ENCODE measurements around the gene ZCCHC9. TPM values are rescaled to one million over a fixed set of nuclear protein-coding genes. Genes with fewer than 3 reads are reported as not detected.

Gene ZCCHC9
- total RNA-seq, 2 experiments from 2014 or later, result 19.2 to 27.4 TPM

DNA sequence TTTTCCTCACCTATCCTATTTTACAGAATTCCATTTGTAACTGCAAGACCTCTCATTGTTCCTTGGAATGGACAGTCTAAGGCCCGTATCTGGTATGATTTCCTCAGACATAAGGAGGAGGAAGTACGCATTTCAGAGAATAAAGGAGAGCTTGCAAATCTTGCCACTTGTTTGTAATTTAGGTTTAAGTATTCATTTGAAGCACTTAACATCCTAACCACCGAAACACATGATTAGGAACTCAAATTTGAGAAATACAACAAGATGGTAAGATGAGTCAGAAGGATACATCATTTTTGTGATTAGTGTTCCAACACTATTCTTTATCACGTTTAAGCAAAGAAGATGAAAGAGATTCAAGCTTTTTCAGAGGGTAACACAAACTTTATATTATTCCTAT, 3.9 kb upstream of the ZCCHC9 start:
- Histone ChIP-seq H4K20me1 (ENCODE audit: insufficient read depth, low read length) (no peaks in the 10 kb centered on the region), H3K9me3 (ENCODE audit: low read length) (peaks cover 21% of the 10 kb centered on the region), H2AFZ (ENCODE audit: low read length) (no peak overlapping the region), H3K4me3 (ENCODE audit: low read depth, low read length, poor library complexity, severe bottlenecking) (no peak overlapping the region), H3K79me2 (ENCODE audit: insufficient read depth, low read depth, low read length) (peaks cover 16% of the 10 kb centered on the region; the same call in 1 of the 2 replicates), H3K4me1 (ENCODE audit: insufficient read depth, low read length, poor library complexity, severe bottlenecking) (peaks cover 20% of the 10 kb centered on the region), H3K4me2 (ENCODE audit: low read length) (no peak overlapping the region), H3K36me3 (ENCODE audit: insufficient read depth, low read length) (peaks cover 21% of the 10 kb centered on the region), H3K9me2 (ENCODE audit: insufficient read depth, low read length) (no peaks in the 10 kb centered on the region), H3K27ac (ENCODE audit: low read depth, low read length, poor library complexity, severe bottlenecking) (no peak overlapping the region)
- no peak for DNase-seq (ENCODE audit: low spot score)
- no TSS peak for BruUV-seq (replicated peaks)
- no peak for TF ChIP-seq CTCF (conservative IDR thresholded peaks at IDR 0.05; ENCODE audit: low read length)
- no peak for TF ChIP-seq EZH2phosphoT487 (IDR thresholded peaks at IDR 0.05; ENCODE audit: borderline replicate concordance, low read depth, low read length)
- POLR2A ChIA-PET, result interaction anchor here (0.6 kb wide), 1 partner anchor 9 kb away, joined by 3 read pairs; no protein-coding TSS in a partner anchor
- intact Hi-C loops (cut with micrococcal nuclease; ENCODE audit: unreplicated experiment), result no loop called here
- CTCF ChIA-PET (ENCODE audit: unreplicated experiment), result no interaction called here

- Histone ChIP-seq H3K4me1 (ENCODE audit: insufficient read depth, low read length, poor library complexity, severe bottlenecking) (peaks cover 22% of the 10 kb centered on the region), H3K27ac (ENCODE audit: low read depth, low read length, poor library complexity, severe bottlenecking) (peak overlapping the region; percentile 45), H3K9me2 (ENCODE audit: insufficient read depth, low read length) (no peaks in the 10 kb centered on the region), H4K20me1 (ENCODE audit: insufficient read depth, low read length) (no peaks in the 10 kb centered on the region), H2AFZ (ENCODE audit: low read length) (peak overlapping the region; percentile 91), H3K79me2 (ENCODE audit: insufficient read depth, low read depth, low read length) (peaks cover 12% of the 10 kb centered on the region; the same call in 1 of the 2 replicates), H3K4me3 (ENCODE audit: low read depth, low read length, poor library complexity, severe bottlenecking) (peak overlapping the region; percentile 77), H3K9me3 (ENCODE audit: low read length) (no peaks in the 10 kb centered on the region), H3K36me3 (ENCODE audit: insufficient read depth, low read length) (peaks cover 3% of the 10 kb centered on the region; the same call in 1 of the 2 replicates), H3K4me2 (ENCODE audit: low read length) (peak overlapping the region; percentile 83)
- intact Hi-C loops (cut with micrococcal nuclease; ENCODE audit: unreplicated experiment), result loop anchor here (5.0 kb wide), 1 partner anchor 551 kb away; no protein-coding TSS in a partner anchor
- ChIA-PET CTCF (ENCODE audit: unreplicated experiment) (no interaction called here), POLR2A (interaction anchor here (0.7 to 1.5 kb wide), 2 partner anchors 10 to 121 kb away, joined by 3 read pairs; no protein-coding TSS in a partner anchor)
- TSS peak; percentile 81 for BruUV-seq (replicated peaks)
- TF ChIP-seq EZH2phosphoT487 (IDR thresholded peaks at IDR 0.05; ENCODE audit: borderline replicate concordance, low read depth, low read length), result no peak
- TF ChIP-seq CTCF (conservative IDR thresholded peaks at IDR 0.05; ENCODE audit: low read length), result no peak
- DNase-seq (ENCODE audit: low spot score), result no peak
These were observed 491 bp upstream of the ZCCHC9 start for GRCh38 chr5:81300921-81301270.

GRCh38 chr5:81302596-81302995, 1.2 kb downstream of the ZCCHC9 start:
- CTCF ChIA-PET (ENCODE audit: unreplicated experiment), result no interaction called here
- Histone ChIP-seq H3K4me3 (ENCODE audit: low read depth, low read length, poor library complexity, severe bottlenecking) (peak overlapping the region; percentile 77), H3K9me3 (ENCODE audit: low read length) (no peaks in the 10 kb centered on the region), H3K79me2 (ENCODE audit: insufficient read depth, low read depth, low read length) (peaks cover 12% of the 10 kb centered on the region; the same call in 1 of the 2 replicates), H2AFZ (ENCODE audit: low read length) (no peak overlapping the region), H3K4me2 (ENCODE audit: low read length) (peak overlapping the region; percentile 84), H4K20me1 (ENCODE audit: insufficient read depth, low read length) (no peaks in the 10 kb centered on the region), H3K36me3 (ENCODE audit: insufficient read depth, low read length) (peaks cover 3% of the 10 kb centered on the region; the same call in 1 of the 2 replicates), H3K4me1 (ENCODE audit: insufficient read depth, low read length, poor library complexity, severe bottlenecking) (peaks cover 22% of the 10 kb centered on the region), H3K27ac (ENCODE audit: low read depth, low read length, poor library complexity, severe bottlenecking) (no peak overlapping the region), H3K9me2 (ENCODE audit: insufficient read depth, low read length) (no peaks in the 10 kb centered on the region)
- POLR2A ChIA-PET, result interaction anchor here (0.6 to 2.7 kb wide), 9 partner anchors 10 to 981 kb away, joined by 3 to 14 read pairs (median 4); no protein-coding TSS in a partner anchor
- TF ChIP-seq EZH2phosphoT487 (IDR thresholded peaks at IDR 0.05; ENCODE audit: borderline replicate concordance, low read depth, low read length), result no peak
- TF ChIP-seq CTCF (conservative IDR thresholded peaks at IDR 0.05; ENCODE audit: low read length), result no peak
- no TSS peak for BruUV-seq (replicated peaks)
- intact Hi-C loops (cut with micrococcal nuclease; ENCODE audit: unreplicated experiment), result loop anchor here (5.0 kb wide), 1 partner anchor 550 kb away; no protein-coding TSS in a partner anchor
- no peak for DNase-seq (ENCODE audit: low spot score)
